HEK293T (cell line): ENCODE data around the gene ADAM11.
"Not testable (repeated sequence)": the region's sequence is repeated elsewhere in the genome, so short reads cannot be mapped to it uniquely, and the experiment has no call there.

Source experiments
- CTCF ChIA-PET: fragments of 350-600 bp; formaldehyde crosslinking; extraction: SDS; loops from one replicate; lab custom pipeline; 2021; ENCODE audit warnings: antibody characterized with exemption, inconsistent platforms; lab: Yijun Ruan, JAX
- POLR2A ChIA-PET: fragments of 350-600 bp; formaldehyde crosslinking; extraction: SDS; loops from one replicate; lab custom pipeline; 2020; ENCODE audit warnings: antibody characterized with exemption, inconsistent platforms; lab: Yijun Ruan, JAX
- DNase-seq: peaks from one replicate; pipeline ENCODE4 v3.0.0; 2012; ENCODE audit warnings: mixed read lengths; ENCODE audit errors: extremely low spot score
- ARNT ChIP-seq: fragments of 450-650 bp; IDR thresholded peaks from 2 replicates; pipeline ENCODE4 v1.6.1; 2017; ENCODE audit warnings: mild to moderate bottlenecking
- BHLHE40 ChIP-seq: fragments of 450-650 bp; IDR thresholded peaks from 2 replicates; pipeline ENCODE4 v1.6.1; 2016; ENCODE audit warnings: mild to moderate bottlenecking, moderate library complexity, borderline replicate concordance
- CTBP1 ChIP-seq: fragments of 450-650 bp; IDR thresholded peaks from 2 replicates; pipeline ENCODE4 v1.6.1; 2016; ENCODE audit warnings: borderline replicate concordance
- ELF4 ChIP-seq: fragments of 450-650 bp; IDR thresholded peaks from 2 replicates; pipeline ENCODE4 v1.6.1; 2017; ENCODE audit warnings: antibody characterized with exemption
- FOXA1 ChIP-seq: fragments of 450-650 bp; IDR thresholded peaks from 2 replicates; pipeline ENCODE4 v1.6.1; 2016; ENCODE audit warnings: mild to moderate bottlenecking
- FOXK2 ChIP-seq: fragments of 450-650 bp; IDR thresholded peaks from 2 replicates; pipeline ENCODE4 v1.6.1; 2016; ENCODE audit warnings: mild to moderate bottlenecking
- FOXM1 ChIP-seq: fragments of 450-650 bp; IDR thresholded peaks from 2 replicates; pipeline ENCODE4 v1.6.1; 2017; ENCODE audit warnings: mild to moderate bottlenecking, borderline replicate concordance
- HDGF ChIP-seq: fragments of 450-650 bp; IDR thresholded peaks from 2 replicates; pipeline ENCODE4 v1.6.1; 2017; ENCODE audit warnings: antibody characterized with exemption, borderline replicate concordance
- L3MBTL2 ChIP-seq: fragments of 450-650 bp; conservative IDR thresholded peaks from 2 replicates; pipeline ENCODE4 v1.6.1; 2016; ENCODE audit warnings: mild to moderate bottlenecking
- LEF1 ChIP-seq: fragments of 450-650 bp; IDR thresholded peaks from 2 replicates; pipeline ENCODE4 v1.6.1; 2017; ENCODE audit warnings: mild to moderate bottlenecking, borderline replicate concordance
- NFRKB ChIP-seq: fragments of 450-650 bp; IDR thresholded peaks from 2 replicates; pipeline ENCODE4 v1.6.1; 2016; ENCODE audit warnings: mild to moderate bottlenecking, moderate library complexity
- PKNOX1 ChIP-seq: fragments of 450-650 bp; IDR thresholded peaks from 2 replicates; pipeline ENCODE4 v1.6.1; 2016
- SP1 ChIP-seq: fragments of 450-650 bp; IDR thresholded peaks from 2 replicates; pipeline ENCODE4 v1.6.1; 2017
- SUZ12 ChIP-seq: fragments of 450-650 bp; IDR thresholded peaks from 2 replicates; pipeline ENCODE4 v1.6.1; 2016; ENCODE audit warnings: mild to moderate bottlenecking
- TARDBP ChIP-seq: fragments of 450-650 bp; IDR thresholded peaks from 2 replicates; pipeline ENCODE4 v1.6.1; 2016
- ZNF384 ChIP-seq: fragments of 450-650 bp; IDR thresholded peaks from 2 replicates; pipeline ENCODE4 v1.6.1; 2016

Gene ADAM11

GRCh38 chr17:44804302-44805089 lies 45.7 kb downstream of the ADAM11 start:
- POLR2A ChIA-PET: no interaction called here
- TF ChIP-seq FOXM1 (no peak), ELF4 (no peak), L3MBTL2 (no peak), SP1 (no peak), SUZ12 (no peak), ARNT (no peak), LEF1 (no peak), ZNF384 (no peak), HDGF (no peak), TARDBP (no peak), BHLHE40 (no peak), FOXK2 (no peak), CTBP1 (no peak), NFRKB (no peak), PKNOX1 (no peak), FOXA1 (no peak)
- CTCF ChIA-PET: no interaction called here
- no peak for DNase-seq

GRCh38 chr17:44807093-44807816 lies 48.5 kb downstream of the ADAM11 start:
- no peak for TF ChIP-seq FOXA1
- TF ChIP-seq L3MBTL2: no peak
- TF ChIP-seq TARDBP: no peak
- TF ChIP-seq SUZ12: no peak
- no peak for TF ChIP-seq FOXM1
- no peak for TF ChIP-seq PKNOX1
- no peak for TF ChIP-seq BHLHE40
- ChIA-PET CTCF (no interaction called here), POLR2A (interaction anchor here (0.9 kb wide), 1 partner anchor 10 kb away, joined by 3 read pairs; no protein-coding TSS in a partner anchor)
- no peak for DNase-seq

- POLR2A ChIA-PET: interaction anchor here (0.9 kb wide), 1 partner anchor 9 kb away, joined by 3 read pairs; no protein-coding TSS in a partner anchor
- no peak for DNase-seq
- TF ChIP-seq SP1 (no peak), CTBP1 (no peak), FOXK2 (no peak), PKNOX1 (no peak), LEF1 (no peak)
- CTCF ChIA-PET: no interaction called here
Observed at GRCh38 chr17:44807817-44808155, 49.0 kb downstream of the ADAM11 start.

- CTCF ChIA-PET: no interaction called here
- TF ChIP-seq ZNF384 (no peak), HDGF (no peak), SP1 (no peak), PKNOX1 (no peak), LEF1 (no peak), FOXK2 (no peak), FOXA1 (no peak), L3MBTL2 (no peak), TARDBP (no peak), NFRKB (no peak), CTBP1 (no peak), FOXM1 (no peak)
- POLR2A ChIA-PET: interaction anchor here (0.9 kb wide), 1 partner anchor 9 kb away, joined by 3 read pairs; no protein-coding TSS in a partner anchor
- DNase-seq: no peak
Observed at GRCh38 chr17:44808156-44808555, 49.4 kb downstream of the ADAM11 start.

GRCh38 chr17:44808656-44809388 lies 50.0 kb downstream of the ADAM11 start:
- CTCF ChIA-PET, POLR2A ChIA-PET, DNase-seq: not testable (repeated sequence)
